SJSA1 (cell line): ENCODE results near the gene PARL. TPM values are rescaled to one million over a fixed set of nuclear protein-coding genes. Genes with fewer than 3 reads are reported as not detected.

Source experiments
- DNase-seq, 2 experiments: peaks; one replicate each; pipeline ENCODE4 v3.0.0-alpha.2; 2015 to 2020; ENCODE audit warnings: low spot score in 2 of 2, low read depth in 1 of 2
- H3K27ac ChIP-seq: fragments of 250-450 bp; sonication (Bioruptor Pico); 2 replicates; pipeline ENCODE4 v1.5.1; 2020; ENCODE audit warnings: mild to moderate bottlenecking, moderate library complexity
- H3K27me3 ChIP-seq: fragments of 250-450 bp; sonication (Bioruptor Pico); replicated peaks from 2 replicates; pipeline ENCODE4 v1.5.1; 2020; ENCODE audit warnings: mild to moderate bottlenecking, moderate library complexity
- H3K36me3 ChIP-seq: fragments of 250-450 bp; sonication (Bioruptor Pico); 2 replicates; pipeline ENCODE4 v1.5.1; 2020; ENCODE audit warnings: mild to moderate bottlenecking
- H3K4me1 ChIP-seq: fragments of 250-450 bp; sonication (Bioruptor Pico); replicated peaks from 2 replicates; pipeline ENCODE4 v1.6.1; 2021; ENCODE audit warnings: mild to moderate bottlenecking
- H3K4me3 ChIP-seq: fragments of 250-450 bp; sonication (Bioruptor Pico); 2 replicates; pipeline ENCODE4 v1.5.1; 2020; ENCODE audit warnings: mild to moderate bottlenecking
- H3K9me3 ChIP-seq: fragments of 250-450 bp; sonication (Bioruptor Pico); replicated peaks from 2 replicates; pipeline ENCODE4 v1.5.1; 2020; ENCODE audit warnings: mild to moderate bottlenecking
- total RNA-seq: library from RNA; depleted of rRNA; stranded (reverse); fragments of >200 nt; shearing (Covaris generic); gene quantifications from 2 replicates; pipeline ENCODE4 v1.2.3, GENCODE V29; 2014

Gene PARL
- total RNA-seq, 1 experiment from 2014 or later: 46.6 TPM

GRCh38 chr3:183912895-183913579 lies 28.4 kb upstream of the PARL start:
- Histone ChIP-seq H3K4me3 (no peak overlapping the region), H3K27me3 (no peaks in the 10 kb centered on the region), H3K4me1 (no peaks in the 10 kb centered on the region), H3K27ac (no peak overlapping the region), H3K9me3 (no peaks in the 10 kb centered on the region), H3K36me3 (no peaks in the 10 kb centered on the region)
- DNase-seq: no peak

DNA sequence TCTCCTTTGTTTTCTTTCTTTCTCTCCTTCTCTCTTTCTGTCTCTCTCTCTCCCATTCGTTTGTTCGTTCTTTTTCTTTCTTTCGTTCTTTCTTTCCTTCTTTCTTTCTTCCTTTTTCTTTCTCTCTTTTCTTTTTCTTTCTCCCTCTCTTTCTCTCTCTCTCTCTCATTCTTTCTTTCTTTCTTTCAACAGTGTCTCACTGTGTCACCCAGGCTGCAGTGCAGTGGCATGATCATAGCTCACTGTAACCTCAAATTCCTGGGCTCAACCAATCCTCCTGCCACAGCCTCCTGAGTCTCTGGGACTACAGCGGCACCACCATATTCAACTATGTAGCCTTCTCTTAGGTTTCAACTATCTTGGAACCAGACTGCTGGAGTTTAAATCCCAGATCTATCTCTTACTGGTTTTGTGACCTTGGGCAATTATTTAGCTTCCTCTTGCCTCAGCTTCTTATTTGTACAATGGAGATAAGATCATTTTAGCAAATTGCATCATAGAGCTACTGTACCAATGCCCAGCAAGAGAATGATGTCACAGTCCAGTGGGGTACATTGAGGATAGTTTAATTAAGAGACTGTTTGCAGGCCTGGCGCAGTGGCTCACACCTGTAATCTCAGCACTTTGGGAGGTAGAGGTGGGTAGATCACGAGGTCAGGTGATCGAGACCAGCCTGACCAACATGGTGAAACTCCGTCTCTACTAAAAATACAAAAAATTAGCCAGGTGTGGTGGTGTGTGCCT lies 27.3 kb upstream of the PARL start:
- Histone ChIP-seq H3K27ac (no peak overlapping the region), H3K4me1 (no peaks in the 10 kb centered on the region), H3K4me3 (no peak overlapping the region), H3K36me3 (no peaks in the 10 kb centered on the region), H3K9me3 (no peaks in the 10 kb centered on the region), H3K27me3 (no peaks in the 10 kb centered on the region)
- DNase-seq: no peak

DNA sequence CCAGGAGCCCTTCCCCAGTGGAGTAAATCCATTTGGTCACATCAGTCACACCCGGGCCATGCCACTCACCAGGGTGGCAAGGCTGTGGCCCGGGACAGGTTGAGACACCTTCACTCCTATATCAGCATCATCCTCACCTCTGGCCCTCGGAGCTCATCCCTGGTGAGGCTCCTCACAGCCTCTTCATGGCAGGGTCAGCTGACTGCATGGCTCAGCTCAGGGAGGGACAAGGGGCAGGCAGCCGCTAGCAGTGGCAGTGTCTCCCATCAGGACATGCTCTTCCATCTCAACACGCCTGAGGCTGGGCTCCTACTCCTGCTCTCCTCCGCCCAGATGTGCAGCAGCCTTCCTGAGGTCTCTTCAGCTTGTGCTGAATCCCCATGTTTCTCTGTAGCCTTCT lies 26.4 kb upstream of the PARL start:
- no peaks in the 10 kb centered on the region for H3K4me1 ChIP-seq

GRCh38 chr3:183909030-183909600 lies 24.4 kb upstream of the PARL start:
- no peaks in the 10 kb centered on the region for H3K4me1 ChIP-seq
- H3K9me3 ChIP-seq: no peaks in the 10 kb centered on the region
- no peak for DNase-seq

More for the DNA sequence above, 26.4 kb upstream of the PARL start:
- Histone ChIP-seq H3K9me3 (no peaks in the 10 kb centered on the region), H3K27me3 (no peaks in the 10 kb centered on the region), H3K4me3 (no peak overlapping the region), H3K27ac (no peak overlapping the region), H3K36me3 (no peaks in the 10 kb centered on the region)
- no peak for DNase-seq

GRCh38 chr3:183907911-183908331 lies 23.2 kb upstream of the PARL start:
- no peak overlapping the region for H3K27ac ChIP-seq
- DNase-seq: no peak
- H3K4me1 ChIP-seq: no peaks in the 10 kb centered on the region
- H3K4me3 ChIP-seq: no peak overlapping the region
- no peaks in the 10 kb centered on the region for H3K36me3 ChIP-seq
- no peaks in the 10 kb centered on the region for H3K9me3 ChIP-seq
- no peaks in the 10 kb centered on the region for H3K27me3 ChIP-seq

More at GRCh38 chr3:183909030-183909600, 24.4 kb upstream of the PARL start:
- Histone ChIP-seq H3K4me3 (no peak overlapping the region), H3K27me3 (no peaks in the 10 kb centered on the region), H3K27ac (no peak overlapping the region), H3K36me3 (no peaks in the 10 kb centered on the region)

DNA sequence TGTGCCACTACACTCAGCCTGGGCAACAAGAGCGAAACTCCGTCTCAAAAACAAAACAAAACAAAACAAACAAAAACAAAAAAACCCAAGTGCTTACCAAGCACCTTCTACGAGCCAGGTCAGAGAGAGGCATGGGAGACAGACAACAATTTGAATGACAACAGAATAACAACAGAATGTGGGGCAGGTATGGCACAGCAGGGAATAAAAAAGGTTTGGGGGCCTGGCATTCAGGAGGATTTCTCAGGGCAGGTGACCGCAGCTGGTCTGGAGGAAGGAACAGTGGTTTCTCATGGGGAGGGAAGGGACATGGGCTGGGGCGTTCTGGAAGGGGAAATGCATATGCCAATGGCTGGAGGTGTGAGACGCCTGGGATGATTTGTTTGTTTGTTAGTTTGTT lies 22.5 kb upstream of the PARL start:
- Histone ChIP-seq H3K4me3 (no peak overlapping the region), H3K36me3 (no peaks in the 10 kb centered on the region), H3K9me3 (no peaks in the 10 kb centered on the region), H3K27me3 (peaks cover 6% of the 10 kb centered on the region), H3K4me1 (no peaks in the 10 kb centered on the region), H3K27ac (no peak overlapping the region)
- no peak for DNase-seq

- Histone ChIP-seq H3K4me3 (no peak overlapping the region), H3K27me3 (peaks cover 6% of the 10 kb centered on the region), H3K9me3 (no peaks in the 10 kb centered on the region), H3K36me3 (no peaks in the 10 kb centered on the region), H3K4me1 (no peaks in the 10 kb centered on the region), H3K27ac (no peak overlapping the region)
- no peak for DNase-seq
Measured at GRCh38 chr3:183906234-183906921, 21.7 kb upstream of the PARL start.

- Histone ChIP-seq H3K9me3 (no peaks in the 10 kb centered on the region), H3K4me1 (no peaks in the 10 kb centered on the region), H3K27ac (no peak overlapping the region), H3K36me3 (no peaks in the 10 kb centered on the region), H3K27me3 (peaks cover 6% of the 10 kb centered on the region), H3K4me3 (no peak overlapping the region)
- no peak for DNase-seq
Measured at GRCh38 chr3:183904833-183905780, 20.4 kb upstream of the PARL start.

DNA sequence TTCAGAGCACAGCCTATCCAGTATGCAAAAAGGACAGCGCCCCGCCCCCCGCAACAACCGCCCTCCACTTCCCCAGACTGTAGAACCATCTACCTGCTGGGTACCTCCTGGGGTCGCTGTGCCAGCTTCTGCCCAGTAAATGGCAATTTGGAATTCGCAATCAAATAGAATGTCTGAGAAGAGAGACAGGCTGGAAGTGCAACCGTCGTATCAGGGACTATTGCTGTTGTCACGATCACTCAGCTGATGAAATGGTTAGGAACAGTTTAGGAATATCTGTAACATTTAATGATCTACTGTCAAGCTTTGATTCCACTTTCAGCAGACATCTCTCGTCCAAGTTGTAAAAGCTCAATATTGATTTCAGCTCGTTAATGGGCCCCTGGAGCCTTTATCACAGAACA lies 13.3 kb upstream of the PARL start:
- no peak for DNase-seq

DNA sequence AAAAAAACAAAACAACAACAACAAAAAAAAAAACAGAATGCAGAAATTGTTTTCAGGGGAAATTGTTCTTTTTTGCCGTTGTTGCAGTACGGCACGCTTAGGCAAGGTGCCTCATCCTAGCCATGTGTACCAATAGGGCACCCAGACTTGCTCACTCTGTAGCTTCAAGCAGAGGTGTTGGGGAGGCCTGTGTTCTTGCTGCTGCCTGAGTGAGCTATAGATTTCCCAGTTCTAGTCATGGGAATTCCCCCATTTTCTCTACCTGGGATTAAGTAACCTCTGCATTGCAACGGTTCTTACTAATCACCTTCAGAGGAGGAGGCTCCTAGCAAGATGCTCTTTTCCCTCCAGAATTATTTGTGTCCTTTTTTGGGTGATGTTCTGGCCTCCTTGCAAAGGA lies 12.9 kb upstream of the PARL start:
- Histone ChIP-seq H3K4me1 (no peaks in the 10 kb centered on the region), H3K36me3 (no peaks in the 10 kb centered on the region), H3K4me3 (no peak overlapping the region)

More for the DNA sequence above, 13.3 kb upstream of the PARL start:
- H3K4me1 ChIP-seq: no peaks in the 10 kb centered on the region
- H3K27me3 ChIP-seq: peaks cover 14% of the 10 kb centered on the region
- no peak overlapping the region for H3K27ac ChIP-seq
- no peaks in the 10 kb centered on the region for H3K36me3 ChIP-seq
- H3K4me3 ChIP-seq: no peak overlapping the region
- H3K9me3 ChIP-seq: no peaks in the 10 kb centered on the region

DNA sequence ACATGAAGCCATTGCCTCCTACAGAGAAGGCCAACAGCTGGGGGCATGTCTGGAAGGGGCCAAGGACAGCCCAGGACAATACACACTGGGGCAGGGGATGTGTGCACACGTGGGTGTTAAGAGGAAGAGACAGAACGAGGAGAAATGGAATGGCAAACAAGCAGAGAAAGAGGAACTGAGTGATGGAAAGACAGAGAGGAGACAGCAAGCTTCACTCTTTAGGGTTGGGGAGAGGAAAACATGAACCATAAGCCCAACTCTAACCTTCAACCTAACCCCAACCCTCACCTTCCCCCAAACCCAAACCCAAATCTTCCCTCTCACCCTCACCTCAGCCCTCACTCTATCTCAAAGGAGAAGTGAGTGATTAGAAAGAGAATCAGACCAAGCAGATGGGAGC lies 11.9 kb upstream of the PARL start:
- Histone ChIP-seq H3K27me3 (peaks cover 10% of the 10 kb centered on the region; the same call in 1 of the 2 replicates), H3K4me1 (no peaks in the 10 kb centered on the region), H3K27ac (no peak overlapping the region), H3K4me3 (no peak overlapping the region), H3K36me3 (no peaks in the 10 kb centered on the region), H3K9me3 (no peaks in the 10 kb centered on the region)
- no peak for DNase-seq

More for the DNA sequence above, 12.9 kb upstream of the PARL start:
- Histone ChIP-seq H3K9me3 (no peaks in the 10 kb centered on the region), H3K27ac (no peak overlapping the region), H3K27me3 (peaks cover 12% of the 10 kb centered on the region)
- no peak for DNase-seq

DNA sequence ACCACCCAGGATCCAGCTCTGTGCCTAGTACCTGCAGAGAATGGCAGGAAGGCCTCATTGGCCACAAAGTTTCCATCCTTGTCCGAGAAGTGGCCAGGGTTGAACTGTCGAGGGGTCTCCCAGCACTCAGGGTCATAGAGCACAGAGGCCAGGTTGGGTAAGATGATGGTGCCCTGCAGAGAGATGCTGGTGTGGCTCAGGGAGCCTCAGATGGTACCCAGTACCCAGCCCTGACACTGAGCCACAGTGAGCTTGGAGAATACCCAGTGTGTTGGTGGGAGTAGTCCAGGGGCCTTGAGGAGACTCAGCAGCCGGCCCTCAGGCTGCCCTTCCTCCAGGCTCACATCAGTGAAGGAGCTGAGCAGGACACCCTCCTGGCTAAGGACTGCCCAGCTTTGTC lies 11.5 kb upstream of the PARL start:
- no peak for DNase-seq
- Histone ChIP-seq H3K27me3 (peaks cover 10% of the 10 kb centered on the region; the same call in 1 of the 2 replicates), H3K36me3 (no peaks in the 10 kb centered on the region), H3K4me3 (no peak overlapping the region), H3K27ac (no peak overlapping the region), H3K9me3 (no peaks in the 10 kb centered on the region), H3K4me1 (no peaks in the 10 kb centered on the region)

DNA sequence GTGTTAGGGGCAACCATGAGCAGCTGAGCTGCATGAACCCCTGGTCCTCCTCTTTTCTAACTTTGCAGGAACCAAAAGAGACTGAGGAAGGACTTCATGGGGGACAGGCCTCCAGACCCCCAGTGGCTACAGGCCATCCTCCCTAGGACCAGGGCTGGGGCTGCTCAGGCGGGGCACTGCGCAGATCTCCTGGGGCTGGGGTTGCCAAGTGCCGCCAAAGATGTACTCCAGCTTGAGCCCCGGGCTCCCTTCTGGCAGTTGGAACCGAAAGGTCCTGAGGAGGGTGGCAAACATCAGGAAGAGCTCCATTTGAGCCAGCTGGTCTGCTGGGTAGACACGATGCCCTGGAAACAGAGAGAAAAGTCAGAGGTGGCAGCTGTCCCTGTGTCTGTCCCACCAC lies 11.1 kb upstream of the PARL start:
- H3K27me3 ChIP-seq: peaks cover 10% of the 10 kb centered on the region; the same call in 1 of the 2 replicates
- DNase-seq: no peak
- no peaks in the 10 kb centered on the region for H3K9me3 ChIP-seq
- no peak overlapping the region for H3K4me3 ChIP-seq
- no peak overlapping the region for H3K27ac ChIP-seq
- H3K36me3 ChIP-seq: no peaks in the 10 kb centered on the region
- H3K4me1 ChIP-seq: no peaks in the 10 kb centered on the region
